Measurements from ENCODE around the gene PPP3CA.

The PPP3CA gene

GRCh38 chr4:101158134-101158482 lies 189.2 kb downstream of the PPP3CA start:
- DNase-seq, result no peak
- H3K9me2 ChIP-seq (replicated peaks; ENCODE audit: insufficient read depth, low read length), result no peaks in the 10 kb centered on the region
- H3K4me1 ChIP-seq (ENCODE audit: low read length), result no peaks in the 10 kb centered on the region
- H4K20me1 ChIP-seq (ENCODE audit: insufficient read depth, low read length), result no peaks in the 10 kb centered on the region
- H3K9me3 ChIP-seq (replicated peaks; ENCODE audit: insufficient read depth, low read length), result no peaks in the 10 kb centered on the region
- no peak overlapping the region for H3K9ac ChIP-seq (ENCODE audit: low read length)
- H3K27ac ChIP-seq (ENCODE audit: low read length), result no peak overlapping the region
- H3K4me2 ChIP-seq (ENCODE audit: low read depth, low read length), result no peak overlapping the region
- H3F3A ChIP-seq (ENCODE audit: insufficient read depth, low read length), result no peaks in the 10 kb centered on the region
- H3K79me2 ChIP-seq (ENCODE audit: low read length), result 0 out of 2 replicates have a peak, but pooled peaks cover 3% of the 10 kb centered on the region
- H3K27me3 ChIP-seq (replicated peaks; ENCODE audit: insufficient read depth, low read length), result no peaks in the 10 kb centered on the region
- H3K4me3 ChIP-seq (ENCODE audit: low read length), result no peak overlapping the region
- no peak overlapping the region for H2AFZ ChIP-seq (ENCODE audit: low read length)
- TF ChIP-seq, protein P1, sequence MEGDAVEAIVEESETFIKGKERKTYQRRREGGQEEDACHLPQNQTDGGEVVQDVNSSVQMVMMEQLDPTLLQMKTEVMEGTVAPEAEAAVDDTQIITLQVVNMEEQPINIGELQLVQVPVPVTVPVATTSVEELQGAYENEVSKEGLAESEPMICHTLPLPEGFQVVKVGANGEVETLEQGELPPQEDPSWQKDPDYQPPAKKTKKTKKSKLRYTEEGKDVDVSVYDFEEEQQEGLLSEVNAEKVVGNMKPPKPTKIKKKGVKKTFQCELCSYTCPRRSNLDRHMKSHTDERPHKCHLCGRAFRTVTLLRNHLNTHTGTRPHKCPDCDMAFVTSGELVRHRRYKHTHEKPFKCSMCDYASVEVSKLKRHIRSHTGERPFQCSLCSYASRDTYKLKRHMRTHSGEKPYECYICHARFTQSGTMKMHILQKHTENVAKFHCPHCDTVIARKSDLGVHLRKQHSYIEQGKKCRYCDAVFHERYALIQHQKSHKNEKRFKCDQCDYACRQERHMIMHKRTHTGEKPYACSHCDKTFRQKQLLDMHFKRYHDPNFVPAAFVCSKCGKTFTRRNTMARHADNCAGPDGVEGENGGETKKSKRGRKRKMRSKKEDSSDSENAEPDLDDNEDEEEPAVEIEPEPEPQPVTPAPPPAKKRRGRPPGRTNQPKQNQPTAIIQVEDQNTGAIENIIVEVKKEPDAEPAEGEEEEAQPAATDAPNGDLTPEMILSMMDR (IDR thresholded peaks at IDR 0.05; ENCODE audit: low read length), result no peak
- no peak for TF ChIP-seq EZH2 (optimal IDR thresholded peaks at IDR 0.05; ENCODE audit: low read depth, low read length)
- no peak for TF ChIP-seq EZH2phosphoT487 (IDR thresholded peaks at IDR 0.05; ENCODE audit: low read length)
- no peaks in the 10 kb centered on the region for H3K36me3 ChIP-seq (replicated peaks; ENCODE audit: insufficient read depth, low read length)

GRCh38 chr4:101157415-101158133 lies 189.8 kb downstream of the PPP3CA start:
- Histone ChIP-seq H3K27me3 (replicated peaks; ENCODE audit: insufficient read depth, low read length) (no peaks in the 10 kb centered on the region), H3K27ac (ENCODE audit: low read length) (no peak overlapping the region), H3K4me3 (ENCODE audit: low read length) (no peak overlapping the region), H2AFZ (ENCODE audit: low read length) (no peak overlapping the region), H3K36me3 (replicated peaks; ENCODE audit: insufficient read depth, low read length) (no peaks in the 10 kb centered on the region), H3F3A (ENCODE audit: insufficient read depth, low read length) (no peaks in the 10 kb centered on the region), H3K79me2 (ENCODE audit: low read length) (0 out of 2 replicates have a peak, but pooled peaks cover 3% of the 10 kb centered on the region), H3K9me2 (replicated peaks; ENCODE audit: insufficient read depth, low read length) (no peaks in the 10 kb centered on the region), H3K9me3 (replicated peaks; ENCODE audit: insufficient read depth, low read length) (no peaks in the 10 kb centered on the region), H3K9ac (ENCODE audit: low read length) (no peak overlapping the region), H4K20me1 (ENCODE audit: insufficient read depth, low read length) (no peaks in the 10 kb centered on the region), H3K4me1 (ENCODE audit: low read length) (no peaks in the 10 kb centered on the region), H3K4me2 (ENCODE audit: low read depth, low read length) (no peak overlapping the region)
- TF ChIP-seq EZH2 (optimal IDR thresholded peaks at IDR 0.05; ENCODE audit: low read depth, low read length), result no peak
- TF ChIP-seq, protein P1 (IDR thresholded peaks at IDR 0.05; ENCODE audit: low read length), result no peak
- no peak for TF ChIP-seq EZH2phosphoT487 (IDR thresholded peaks at IDR 0.05; ENCODE audit: low read length)
- DNase-seq, result no peak

DNA sequence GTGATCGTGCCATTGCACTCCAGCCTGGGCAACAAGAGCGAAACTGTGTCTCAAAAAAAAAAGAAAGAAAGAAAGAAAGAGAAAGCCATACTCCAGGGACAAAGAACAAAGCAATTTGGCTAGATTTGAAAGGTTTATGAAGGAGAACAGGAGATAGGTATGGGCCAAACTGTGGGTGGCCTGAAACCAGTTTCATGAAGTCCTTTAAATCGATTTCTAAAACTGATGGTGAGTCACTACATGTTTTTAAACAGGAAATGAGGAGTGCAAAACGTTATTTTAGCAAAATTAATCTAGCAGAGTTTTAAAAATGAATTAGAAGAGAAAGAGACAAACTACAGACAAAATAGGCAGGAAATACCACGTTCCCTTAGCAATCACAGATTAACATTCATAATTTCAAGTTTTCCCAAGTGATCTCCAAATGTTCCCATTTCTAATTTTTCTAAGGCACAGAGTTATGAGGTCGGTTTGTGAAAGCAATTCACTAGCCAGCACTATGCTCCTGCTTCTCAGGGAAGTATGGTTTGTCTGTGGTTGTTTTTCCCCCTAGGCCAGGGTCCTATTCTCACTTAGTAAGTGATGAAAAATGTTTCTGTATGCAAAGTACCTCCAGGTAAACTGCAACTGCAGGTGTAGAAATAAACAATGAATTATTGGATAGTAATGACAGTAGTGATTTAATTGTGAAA lies 190.6 kb downstream of the PPP3CA start:
- Histone ChIP-seq H3K4me2 (ENCODE audit: low read depth, low read length) (no peak overlapping the region), H3K4me1 (ENCODE audit: low read length) (no peaks in the 10 kb centered on the region), H2AFZ (ENCODE audit: low read length) (no peak overlapping the region)

More for the DNA sequence above, 190.6 kb downstream of the PPP3CA start:
- Histone ChIP-seq H3F3A (ENCODE audit: insufficient read depth, low read length) (no peaks in the 10 kb centered on the region), H3K27ac (ENCODE audit: low read length) (no peak overlapping the region), H3K4me3 (ENCODE audit: low read length) (no peak overlapping the region), H3K79me2 (ENCODE audit: low read length) (0 out of 2 replicates have a peak, but pooled peaks cover 3% of the 10 kb centered on the region), H3K9me3 (replicated peaks; ENCODE audit: insufficient read depth, low read length) (no peaks in the 10 kb centered on the region), H4K20me1 (ENCODE audit: insufficient read depth, low read length) (no peaks in the 10 kb centered on the region), H3K9ac (ENCODE audit: low read length) (no peak overlapping the region), H3K27me3 (replicated peaks; ENCODE audit: insufficient read depth, low read length) (no peaks in the 10 kb centered on the region), H3K36me3 (replicated peaks; ENCODE audit: insufficient read depth, low read length) (no peaks in the 10 kb centered on the region), H3K9me2 (replicated peaks; ENCODE audit: insufficient read depth, low read length) (no peaks in the 10 kb centered on the region)
- TF ChIP-seq EZH2 (optimal IDR thresholded peaks at IDR 0.05; ENCODE audit: low read depth, low read length) (no peak), EZH2phosphoT487 (IDR thresholded peaks at IDR 0.05; ENCODE audit: low read length) (no peak)
- TF ChIP-seq, protein P1 (IDR thresholded peaks at IDR 0.05; ENCODE audit: low read length), result no peak
- DNase-seq, result no peak

All from MM.1S (cell line).